Amniotic epithelial cell (primary cell): ENCODE results near the gene TRAPPC8.
"Not testable (repeated sequence)": the region's sequence is repeated elsewhere in the genome, so short reads cannot be mapped to it uniquely, and the experiment has no call there.

Experiments
- DNase-seq: peaks from one replicate; pipeline ENCODE4 v3.0.0-alpha.2; 2010; ENCODE audit warnings: low read depth

TRAPPC8 gene

DNA sequence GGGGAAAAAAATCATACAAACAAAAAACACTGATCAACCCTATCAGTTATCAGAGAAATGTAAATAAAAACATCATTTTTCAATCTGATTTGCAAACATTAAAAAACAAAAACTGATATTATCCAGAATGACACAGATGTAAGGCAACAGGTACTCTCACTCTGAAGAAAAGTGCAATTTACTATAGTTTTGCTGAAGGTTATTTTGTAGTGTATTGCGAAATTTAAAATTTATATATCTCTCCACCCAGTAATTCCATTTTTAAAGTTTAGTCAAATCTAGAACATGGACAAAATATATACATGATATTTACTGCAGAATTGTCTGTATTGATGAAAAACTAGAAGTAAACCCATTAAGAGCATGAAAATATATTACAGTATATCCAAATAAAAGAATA is 79.8 kb downstream of the TRAPPC8 start:
- DNase-seq, result no peak

- no peak for DNase-seq
Observed at GRCh38 chr18:31860488-31860887, 82.4 kb downstream of the TRAPPC8 start.

GRCh38 chr18:31857526-31858106 is 85.3 kb downstream of the TRAPPC8 start:
- DNase-seq, result no peak

- peak; percentile 30 for DNase-seq
Observed at GRCh38 chr18:31850844-31851243, 92.1 kb downstream of the TRAPPC8 start.

- DNase-seq, result no peak
Observed at GRCh38 chr18:31840499-31840898, 102.4 kb downstream of the TRAPPC8 start.

GRCh38 chr18:31837879-31838278 is 105.0 kb downstream of the TRAPPC8 start:
- DNase-seq, result no peak

- peak; percentile 81 for DNase-seq
Observed at GRCh38 chr18:31835528-31836133, 107.3 kb downstream of the TRAPPC8 start.

- no peak for DNase-seq
Observed at GRCh38 chr18:31831903-31832302, 111.0 kb downstream of the TRAPPC8 start.

GRCh38 chr18:31830686-31831085 is 112.2 kb downstream of the TRAPPC8 start:
- no peak for DNase-seq

DNA sequence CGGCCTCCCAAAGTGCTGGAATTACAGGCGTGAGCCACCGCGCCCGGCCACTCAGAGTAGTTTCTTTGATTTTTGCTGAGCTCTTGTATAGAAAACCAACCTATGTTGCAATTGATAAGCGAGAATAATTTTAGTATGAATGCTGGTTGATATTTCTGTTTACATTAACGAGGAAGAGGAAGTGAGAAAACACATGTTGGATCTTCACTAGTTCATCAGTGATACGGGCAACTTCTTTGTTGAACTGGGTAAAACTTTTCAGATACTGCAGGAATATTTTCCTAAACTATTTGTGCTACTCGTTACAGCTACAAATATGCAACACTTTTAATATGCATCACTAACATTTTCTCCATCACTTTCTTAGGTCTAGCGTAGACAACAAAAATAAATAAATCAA is 114.3 kb downstream of the TRAPPC8 start:
- no peak for DNase-seq

DNA sequence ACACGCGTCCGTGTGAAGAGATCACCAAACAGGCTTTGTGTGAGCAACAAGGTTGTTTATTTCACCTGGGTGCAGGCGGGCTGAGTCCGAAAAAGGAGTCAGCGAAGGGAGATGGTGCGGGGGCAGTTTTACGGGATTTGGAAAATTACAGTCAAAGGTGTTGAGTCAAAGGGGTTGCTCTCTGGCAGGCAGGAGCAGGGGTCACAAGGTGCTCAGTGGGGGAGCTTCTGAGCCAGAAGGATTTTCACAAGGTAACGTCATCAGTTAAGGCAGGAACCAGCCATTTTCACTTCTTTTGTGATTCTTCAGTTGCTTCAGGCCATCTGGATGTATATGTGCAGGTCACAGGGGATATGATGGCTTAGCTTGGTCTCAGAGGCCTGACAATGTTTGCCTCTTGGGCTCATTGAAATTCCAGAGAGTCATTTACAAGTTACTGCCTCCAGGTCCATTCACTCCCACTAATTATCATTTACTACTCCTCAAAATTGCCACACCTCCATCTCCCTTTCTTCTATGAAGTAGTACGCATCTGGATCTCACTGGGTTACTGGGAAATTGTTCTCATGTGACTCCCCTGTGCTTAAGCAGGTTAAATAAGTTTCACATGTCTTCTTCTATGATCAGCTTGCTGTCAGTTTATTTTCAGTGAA is 116.1 kb downstream of the TRAPPC8 start:
- DNase-seq, result not testable (repeated sequence)

- DNase-seq, result no peak
Observed at GRCh38 chr18:31825772-31826171, 117.2 kb downstream of the TRAPPC8 start.

DNA sequence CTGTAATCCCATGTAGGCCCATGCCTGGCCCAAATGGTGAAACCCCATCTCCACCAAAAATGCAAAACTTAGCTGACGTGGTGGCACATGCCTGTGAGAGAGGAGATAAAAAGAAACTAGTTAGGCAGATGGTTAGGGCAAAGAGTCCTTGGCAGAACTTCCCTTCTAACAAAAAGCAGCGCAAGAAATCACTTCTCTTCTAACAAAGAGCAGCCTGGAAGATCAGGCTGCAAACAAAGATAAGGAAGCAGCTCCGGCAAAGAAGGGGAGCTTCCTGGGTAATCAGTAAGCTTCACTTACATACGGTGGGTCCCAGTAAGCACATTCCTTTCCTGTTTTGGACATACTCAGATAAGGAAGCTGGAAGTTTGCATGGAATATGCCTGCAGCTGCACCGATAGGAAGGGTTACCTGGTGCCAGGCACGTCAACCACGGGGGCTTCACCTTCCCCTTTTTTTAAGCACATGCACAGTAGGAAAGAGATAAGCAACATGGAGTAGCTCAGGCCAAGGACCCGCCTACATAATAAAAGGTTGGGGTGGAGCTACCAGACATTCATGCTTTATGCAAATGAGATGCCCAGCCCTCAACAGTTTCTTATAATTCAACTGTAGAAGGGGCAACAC is 121.3 kb downstream of the TRAPPC8 start:
- peak; percentile 22 for DNase-seq

GRCh38 chr18:31819925-31820229 is 123.1 kb downstream of the TRAPPC8 start:
- no peak for DNase-seq

DNA sequence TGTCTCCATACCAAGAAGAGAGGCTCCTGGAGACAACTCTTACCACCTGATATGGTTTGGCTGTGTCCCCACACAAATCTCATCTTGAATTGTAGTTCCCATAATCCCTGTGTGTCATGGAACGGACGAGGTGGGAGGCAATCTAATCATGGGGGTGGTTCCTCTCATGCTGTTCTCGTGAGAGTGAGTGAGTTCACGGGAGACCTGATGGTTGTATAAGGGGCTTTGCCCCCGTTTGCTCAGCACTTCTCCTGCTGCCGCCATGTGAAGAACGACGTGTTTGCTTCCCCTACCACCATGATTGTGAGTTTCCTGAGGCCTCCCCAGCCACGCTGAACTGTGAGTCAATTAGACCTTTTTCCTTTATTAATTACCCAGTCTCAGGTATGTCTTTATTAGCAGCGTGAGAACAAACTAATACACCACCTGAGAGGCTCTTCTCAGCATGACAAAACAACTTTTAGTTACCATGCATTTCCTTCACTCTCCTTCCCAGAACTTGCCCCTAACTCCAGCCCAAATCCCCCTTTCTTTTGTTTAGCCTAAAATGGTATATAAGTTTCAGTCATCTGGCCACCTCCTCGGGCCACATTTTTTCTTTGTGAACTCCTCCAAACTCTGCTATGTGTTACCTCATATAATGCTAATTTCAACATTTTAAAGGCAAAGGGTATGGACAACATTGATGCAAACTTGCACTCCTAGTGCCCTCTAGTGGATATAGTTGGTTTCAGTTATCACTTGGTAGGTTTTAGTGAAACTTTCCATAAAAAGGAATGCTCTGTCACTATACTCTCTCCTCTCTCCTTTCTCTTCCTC is 123.6 kb downstream of the TRAPPC8 start:
- peak; percentile 63 for DNase-seq

DNA sequence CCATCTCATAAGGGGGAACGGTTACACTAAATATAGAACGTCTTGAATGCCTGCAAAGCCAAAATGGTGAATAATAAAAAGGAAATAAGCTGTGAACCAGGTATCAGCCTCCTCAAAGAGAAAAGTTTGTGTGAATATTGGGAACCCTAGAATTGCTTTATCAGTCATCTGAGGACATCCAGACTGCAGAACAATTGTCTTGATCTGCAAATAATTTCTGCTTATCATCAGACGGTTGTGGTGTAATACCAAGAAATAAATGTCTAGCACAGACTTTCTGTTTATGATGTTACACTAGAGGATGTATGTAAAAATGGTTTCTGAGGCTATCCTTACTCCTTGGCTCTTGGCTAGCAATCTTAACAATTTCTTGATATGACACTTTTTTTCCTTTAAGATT is 128.8 kb downstream of the TRAPPC8 start:
- no peak for DNase-seq

DNA sequence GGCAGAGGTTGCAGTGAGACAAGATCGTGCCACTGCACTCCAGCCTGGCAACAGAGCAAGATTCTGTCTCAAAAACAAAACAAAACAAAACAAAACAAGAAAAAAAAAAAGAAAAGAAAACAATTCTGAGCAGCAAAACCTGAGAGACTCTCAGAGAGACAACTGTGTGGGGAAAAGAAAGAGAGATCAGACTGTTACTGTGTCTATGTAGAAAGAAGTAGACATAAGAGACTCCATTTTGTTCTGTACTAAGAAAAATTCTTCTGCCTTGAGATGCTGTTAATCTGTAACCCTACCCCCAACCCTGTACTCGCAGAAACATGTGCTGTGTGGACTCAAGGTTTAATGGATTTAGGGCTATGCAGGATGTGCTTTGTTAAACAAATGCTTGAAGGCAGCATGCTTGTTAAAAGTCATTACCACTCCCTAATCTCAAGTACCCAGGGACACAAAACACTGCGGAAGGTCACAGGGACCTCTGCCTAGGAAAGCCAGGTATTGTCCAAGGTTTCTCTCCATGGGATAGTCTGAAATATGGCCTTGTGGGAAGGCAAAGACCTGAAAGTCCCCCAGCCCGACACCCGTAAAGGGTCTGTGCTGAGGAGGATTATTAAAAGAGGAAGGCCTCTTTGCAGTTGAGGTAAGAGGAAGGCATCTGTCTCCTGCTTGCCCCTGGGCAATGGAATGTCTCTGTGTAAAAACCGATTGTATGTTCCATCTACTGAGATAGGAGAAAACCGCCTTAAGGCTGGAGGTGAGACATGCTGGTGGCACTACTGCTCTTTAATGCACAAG is 132.4 kb downstream of the TRAPPC8 start:
- not testable (repeated sequence) for DNase-seq

GRCh38 chr18:31809049-31809448 is 133.9 kb downstream of the TRAPPC8 start:
- not testable (repeated sequence) for DNase-seq

DNA sequence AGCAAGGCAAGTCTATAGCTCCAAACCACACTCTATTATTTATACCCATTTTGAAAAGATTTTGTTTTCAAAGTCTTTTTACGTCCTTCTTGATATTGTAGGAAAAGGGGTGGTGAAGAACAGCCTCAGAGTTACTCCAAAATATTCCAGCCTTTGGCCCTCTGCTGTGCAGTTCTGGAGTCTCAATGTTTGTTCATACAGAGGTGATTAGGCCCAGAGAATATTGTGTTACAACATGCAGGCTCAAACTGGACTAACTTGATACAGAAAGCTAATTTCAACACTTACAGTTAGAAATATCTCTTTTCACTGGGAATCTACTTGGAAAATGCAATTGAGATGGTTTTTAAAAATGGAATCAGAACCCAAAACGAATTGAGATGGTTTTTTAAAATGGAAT is 141.8 kb downstream of the TRAPPC8 start:
- DNase-seq, result no peak

DNA sequence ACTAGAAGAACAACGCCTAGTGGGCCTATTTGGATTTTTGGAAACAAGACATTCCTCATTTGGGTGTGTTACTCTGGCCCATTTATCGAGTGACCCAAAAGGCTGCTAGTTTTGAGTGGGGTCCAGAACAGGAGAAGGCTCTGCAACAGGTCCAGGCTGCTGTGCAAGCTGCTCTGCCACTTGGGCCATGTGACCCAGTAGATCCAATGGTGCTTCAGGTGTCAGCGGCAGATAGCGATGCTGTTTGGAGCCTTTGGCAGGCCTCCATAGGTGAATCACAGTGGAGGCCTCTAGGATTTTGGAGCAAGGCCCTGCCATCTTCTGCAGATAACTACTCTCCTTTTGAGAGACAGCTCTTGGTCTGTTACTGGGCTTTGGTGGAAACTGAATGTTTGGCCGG is 143.7 kb downstream of the TRAPPC8 start:
- not testable (repeated sequence) for DNase-seq

DNA sequence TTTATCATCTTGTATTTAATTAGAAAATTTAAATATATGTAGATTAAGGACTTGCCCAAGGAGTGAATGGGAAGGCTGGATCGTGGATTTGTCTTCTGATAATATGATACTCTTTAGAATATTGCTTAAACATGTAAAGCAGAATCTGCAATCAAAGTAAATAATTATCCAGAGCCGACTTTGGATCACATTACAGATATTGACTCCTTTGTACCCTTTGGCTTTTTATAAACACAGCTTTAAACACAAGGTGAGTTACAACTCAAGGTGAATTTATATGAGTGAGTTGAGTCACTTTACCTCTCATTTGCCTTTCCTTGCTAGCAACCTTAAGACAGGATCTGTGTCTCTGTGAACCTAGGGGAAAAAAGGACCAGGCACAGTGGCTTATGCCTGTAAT is 144.5 kb downstream of the TRAPPC8 start:
- DNase-seq, result no peak

GRCh38 chr18:31795747-31796146 is 147.2 kb downstream of the TRAPPC8 start:
- no peak for DNase-seq
